GM12878 (cell line): Measurements from ENCODE around the gene CD55.

ENCODE experiments used
- CTCF ChIP-seq, 3 experiments: IDR thresholded peaks in 2 of 3; conservative IDR thresholded peaks in 1 of 3; 2 replicates each; pipeline ENCODE4 v1.5.1; 2011; ENCODE audit warnings: low read depth in 3 of 3, low read length in 3 of 3, mild to moderate bottlenecking in 3 of 3, control low read depth in 2 of 3, moderate library complexity in 2 of 3, inconsistent platforms in 1 of 3, mixed read lengths in 1 of 3; ENCODE audit not compliant: control insufficient read depth in 2 of 3, insufficient read depth in 1 of 3; ENCODE audit errors: extremely low read depth in 1 of 3
- EED ChIP-seq: sonication (generic); IDR thresholded peaks from 2 replicates; pipeline ENCODE4 v1.6.1; 2016; ENCODE audit warnings: antibody characterized with exemption, low read depth
- EZH2 ChIP-seq: IDR thresholded peaks from 2 replicates; pipeline ENCODE4 v1.6.1; 2012; ENCODE audit warnings: low read depth, mild to moderate bottlenecking, control low read depth, inconsistent platforms, low read length, borderline replicate concordance; ENCODE audit not compliant: control insufficient read depth
- IKZF1 ChIP-seq: fragments of 450-650 bp; conservative IDR thresholded peaks from 2 replicates; pipeline ENCODE4 v1.6.1; 2017; ENCODE audit warnings: antibody characterized with exemption, mild to moderate bottlenecking
- POLR2A ChIP-seq: IDR thresholded peaks from 2 replicates; pipeline ENCODE4 v1.6.1; 2011; ENCODE audit warnings: low read depth, mild to moderate bottlenecking, low read length
- REST ChIP-seq: IDR thresholded peaks from 2 replicates; pipeline ENCODE4 v1.6.1; 2012; ENCODE audit warnings: mild to moderate bottlenecking, low read depth, low read length
- ZNF207 ChIP-seq: fragments of 450-650 bp; IDR thresholded peaks from 2 replicates; pipeline ENCODE4 v1.6.1; 2014; ENCODE audit warnings: antibody characterized with exemption, mild to moderate bottlenecking, borderline replicate concordance

GRCh38 chr1:207280706-207281105, 40.8 kb upstream of the CD55 start:
- TF ChIP-seq REST (no peak), EED (no peak), EZH2 (no peak), POLR2A (no peak), IKZF1 (no peak), ZNF207 (no peak), CTCF (IDR thresholded peaks at IDR 0.05 in 2 of 3, conservative IDR thresholded peaks at IDR 0.05 in 1 of 3; ENCODE audit: control insufficient read depth in 2 of 3, extremely low read depth in 1 of 3, insufficient read depth in 1 of 3, low read depth in 3 of 3, low read length in 3 of 3) (no peak)
